DMS114 treated with DMSO at 0.1 percent for 48 hours (cell line): ENCODE data around the gene CEP112.
"Not testable (repeated sequence)": the region's sequence is repeated elsewhere in the genome, so short reads cannot be mapped to it uniquely, and the experiment has no call there.

Experiments
- DNase-seq: peaks from one replicate; lab custom pipeline; 2025; ENCODE audit not compliant: unreplicated experiment; lab: John Stamatoyannopoulos, UW

The CEP112 gene

DNA sequence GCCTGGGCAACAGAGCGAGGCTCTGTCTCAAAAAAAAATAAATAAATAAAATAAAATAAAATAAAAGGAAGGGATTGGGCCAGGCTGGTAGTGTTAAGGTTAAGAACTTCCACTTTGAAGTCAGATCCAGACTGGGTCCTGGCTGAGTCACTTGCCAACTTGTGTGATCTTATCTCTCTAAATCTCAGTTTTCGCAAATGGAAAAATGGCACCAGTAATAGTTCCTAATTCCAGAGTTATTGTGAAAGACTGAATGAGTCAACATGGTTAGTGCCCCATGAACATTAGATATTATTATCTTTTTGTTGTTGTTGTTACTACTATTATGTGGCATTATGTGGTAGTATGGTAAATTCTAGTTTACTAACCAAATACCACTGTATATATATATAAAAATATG lies 442.5 kb downstream of the CEP112 start:
- DNase-seq, result no peak

DNA sequence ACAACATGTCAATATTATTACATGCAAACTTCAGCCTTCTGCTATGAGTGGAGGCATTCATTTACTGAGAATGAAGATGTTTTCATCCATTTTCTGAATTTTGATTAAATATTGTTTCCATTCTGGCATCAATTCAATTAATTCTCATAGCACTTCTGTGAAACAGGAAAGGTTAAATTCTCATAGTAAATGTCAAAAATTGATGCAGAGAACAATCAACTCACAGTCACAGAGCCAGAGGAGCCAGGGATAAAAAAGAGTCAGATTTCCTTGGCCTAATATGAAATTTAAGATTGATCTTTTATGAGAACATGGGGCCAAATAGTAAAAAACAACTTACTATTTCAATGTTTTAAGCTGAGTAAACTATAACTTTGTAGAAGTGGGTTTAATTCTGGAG lies 446.7 kb downstream of the CEP112 start:
- no peak for DNase-seq

DNA sequence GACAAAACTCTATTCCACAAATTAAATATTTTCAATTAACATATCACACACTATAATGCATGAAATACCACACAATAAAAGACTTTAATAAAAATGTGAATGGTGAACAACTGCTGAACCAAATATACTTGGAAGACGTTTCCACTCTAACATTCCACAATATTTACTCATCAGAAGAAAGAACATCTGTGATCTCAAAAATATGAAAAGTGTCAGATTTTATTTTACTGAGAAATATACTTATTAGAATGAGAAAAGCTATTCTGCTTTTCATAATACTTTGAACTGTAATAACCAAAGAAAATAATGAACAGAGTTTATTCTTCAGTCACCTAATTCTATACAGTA lies 448.7 kb downstream of the CEP112 start:
- DNase-seq, result no peak

DNA sequence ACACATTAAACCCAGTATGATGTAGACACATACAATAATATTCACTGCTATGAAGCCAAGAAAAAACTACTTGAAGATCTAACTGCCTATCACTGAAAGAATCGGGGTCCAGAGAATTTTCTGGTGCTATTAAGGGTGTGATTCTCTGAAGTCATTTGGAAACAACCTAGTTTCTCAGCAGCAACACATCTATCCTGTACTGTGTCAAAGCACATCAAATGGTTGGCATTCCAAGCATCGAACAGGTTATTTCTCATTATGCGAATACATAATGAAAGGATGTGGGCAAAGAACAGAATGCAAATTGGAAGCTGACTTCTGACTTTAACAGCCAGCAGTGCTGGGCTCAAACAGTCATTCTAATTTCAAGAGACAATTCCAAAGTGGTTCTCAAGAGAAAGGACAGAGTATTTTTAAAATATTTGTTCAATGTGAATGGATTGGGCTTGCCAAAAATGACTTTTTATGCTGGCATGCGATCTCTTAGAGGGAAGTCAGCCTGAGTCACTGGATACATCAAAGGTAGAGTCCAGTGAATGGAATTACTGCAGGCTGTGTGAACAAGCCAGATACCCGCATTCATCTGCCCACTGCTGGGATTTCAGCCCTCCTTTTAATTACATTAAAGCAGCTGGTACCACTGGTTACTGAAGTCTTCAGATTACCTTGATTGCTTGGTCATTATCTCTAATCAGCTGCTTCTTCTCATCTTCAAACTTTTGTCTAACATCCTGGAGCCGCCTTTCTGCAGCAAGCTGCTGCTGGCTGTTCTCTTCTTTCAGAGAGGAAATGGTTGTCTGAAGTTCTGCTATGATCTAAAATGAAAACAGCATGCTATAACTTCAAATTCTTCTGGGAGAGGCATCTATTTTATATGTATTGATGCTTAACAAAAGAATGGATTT lies 449.3 kb downstream of the CEP112 start:
- no peak for DNase-seq

DNA sequence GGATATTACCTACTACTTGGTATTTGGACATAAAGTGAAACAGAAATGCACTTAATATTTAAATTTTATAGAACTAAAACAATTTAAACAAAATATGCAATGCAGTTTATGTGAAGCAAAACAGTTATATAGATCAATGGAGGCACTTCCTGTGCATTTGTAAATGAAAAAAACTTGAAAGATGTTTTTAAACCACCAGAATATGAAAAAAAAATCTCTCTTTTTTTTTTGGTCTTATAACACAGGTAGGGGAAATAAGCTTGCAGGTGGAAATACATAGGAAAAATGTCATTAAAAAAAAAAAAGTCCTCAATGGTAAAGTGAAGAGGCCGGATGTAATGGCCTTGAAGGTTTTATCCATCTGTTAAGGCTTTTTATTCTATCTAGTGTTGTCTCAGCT lies 450.2 kb downstream of the CEP112 start:
- no peak for DNase-seq

DNA sequence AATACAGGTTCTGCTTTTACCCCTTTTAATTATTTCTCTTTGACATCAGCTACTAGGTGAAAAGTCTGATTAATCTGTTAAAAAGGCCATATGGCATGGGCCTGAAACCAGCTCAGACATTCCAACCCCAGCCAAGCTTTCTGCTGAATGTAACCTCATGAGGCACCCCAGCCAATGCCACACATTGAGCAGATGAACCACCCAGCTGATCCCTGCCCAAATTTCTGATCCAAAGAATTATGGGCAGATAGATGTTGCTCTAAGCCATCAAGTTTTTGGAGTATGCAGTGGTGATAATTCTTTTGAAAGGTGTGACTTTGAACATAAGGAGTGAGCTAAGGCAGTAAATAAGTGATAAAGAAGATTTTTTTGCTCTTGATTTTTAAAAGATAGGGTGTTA lies 452.9 kb downstream of the CEP112 start:
- no peak for DNase-seq

DNA sequence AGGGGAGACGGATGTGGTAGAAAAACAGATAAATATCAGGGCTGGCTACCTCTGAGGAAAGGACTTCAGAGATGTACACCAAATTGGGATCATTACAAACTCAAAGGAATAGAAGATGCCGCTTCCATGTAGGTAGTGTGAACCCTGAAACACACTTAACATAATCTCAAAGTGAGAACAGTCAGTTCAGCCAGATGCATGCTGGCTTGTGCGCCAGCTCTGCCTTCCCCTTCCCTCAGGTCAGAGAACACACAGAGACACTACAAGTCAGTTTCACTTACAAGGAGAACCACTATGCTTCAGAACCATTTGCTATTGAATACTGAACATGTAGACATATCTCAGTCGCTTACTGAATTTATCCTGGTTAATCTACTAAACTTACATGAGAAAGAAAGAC lies 454.5 kb downstream of the CEP112 start:
- no peak for DNase-seq

DNA sequence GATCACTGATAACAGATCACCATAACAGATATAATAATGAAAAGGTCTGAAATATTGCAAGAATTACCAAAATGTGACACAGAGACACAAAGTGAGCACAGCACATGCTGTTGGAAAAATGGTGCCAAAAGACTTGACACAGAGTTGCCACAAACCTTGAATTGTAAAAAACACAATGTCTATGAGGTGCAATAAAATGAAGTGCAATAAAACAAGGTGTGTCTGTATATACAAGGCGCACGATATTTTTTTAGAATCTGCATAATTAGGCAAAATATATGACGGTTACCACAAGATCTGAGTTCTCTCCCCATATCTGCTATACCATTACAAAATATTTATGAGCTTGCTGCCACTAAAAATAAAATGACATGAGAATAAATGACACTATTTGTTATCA lies 458.6 kb downstream of the CEP112 start:
- DNase-seq, result no peak

DNA sequence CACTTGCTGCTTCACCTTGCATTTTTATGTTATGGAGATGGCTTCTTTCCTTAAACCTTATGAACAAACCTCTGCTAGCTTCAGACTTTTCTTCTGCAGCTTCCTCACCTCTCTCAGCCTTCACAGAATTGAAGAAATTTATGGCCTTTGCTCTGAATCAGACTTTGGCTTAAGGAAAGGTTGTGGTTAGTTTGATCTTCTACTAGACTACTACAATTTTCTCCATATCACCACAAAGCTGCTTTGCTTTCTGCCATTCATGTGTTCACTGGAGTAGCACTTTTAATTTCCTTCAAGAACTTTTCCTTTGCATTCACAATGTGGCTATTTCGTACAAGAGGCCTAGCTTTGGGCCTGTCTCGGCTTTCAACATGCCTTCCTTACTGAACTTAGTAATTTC lies 459.3 kb downstream of the CEP112 start:
- DNase-seq, result not testable (repeated sequence)

DNA sequence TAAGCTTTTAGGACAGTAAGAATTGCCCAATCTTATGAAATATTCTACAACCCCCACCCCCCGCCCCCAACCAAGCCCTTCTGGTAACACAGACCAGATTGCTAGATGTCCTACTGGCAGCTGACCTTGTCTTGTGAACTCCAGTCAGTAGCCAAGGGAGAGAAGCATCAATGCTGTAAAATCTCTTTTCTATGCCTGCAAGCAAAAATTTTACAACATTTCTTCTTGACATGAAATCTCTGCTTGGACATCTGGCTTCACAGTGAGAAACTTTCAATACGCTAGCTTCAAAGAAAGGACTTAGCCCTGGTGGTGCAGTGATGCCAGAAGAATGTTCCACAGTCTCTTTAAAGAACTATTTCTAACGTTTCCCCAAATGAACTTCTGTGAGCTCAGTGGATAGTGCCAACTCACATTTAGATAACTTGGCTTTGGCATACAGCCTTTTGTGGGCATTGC lies 461.2 kb downstream of the CEP112 start:
- DNase-seq, result no peak

DNA sequence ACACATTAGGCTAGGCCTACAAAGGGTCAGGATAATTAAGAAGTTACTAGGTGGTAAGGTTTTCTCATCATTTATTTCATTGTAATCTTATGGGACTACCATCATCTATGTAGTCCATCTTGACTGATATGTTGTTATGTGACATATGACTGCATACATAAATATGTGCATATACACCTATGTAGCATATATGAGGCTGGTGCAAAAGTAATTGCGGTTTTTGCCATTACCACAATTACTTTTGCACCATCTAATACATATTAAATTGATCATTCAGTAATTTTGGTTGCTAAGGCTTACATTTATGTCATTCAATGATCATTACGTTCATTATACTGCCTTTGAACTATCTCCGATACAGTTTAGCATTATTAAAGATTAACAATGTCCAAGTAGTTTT lies 462.7 kb downstream of the CEP112 start:
- no peak for DNase-seq

DNA sequence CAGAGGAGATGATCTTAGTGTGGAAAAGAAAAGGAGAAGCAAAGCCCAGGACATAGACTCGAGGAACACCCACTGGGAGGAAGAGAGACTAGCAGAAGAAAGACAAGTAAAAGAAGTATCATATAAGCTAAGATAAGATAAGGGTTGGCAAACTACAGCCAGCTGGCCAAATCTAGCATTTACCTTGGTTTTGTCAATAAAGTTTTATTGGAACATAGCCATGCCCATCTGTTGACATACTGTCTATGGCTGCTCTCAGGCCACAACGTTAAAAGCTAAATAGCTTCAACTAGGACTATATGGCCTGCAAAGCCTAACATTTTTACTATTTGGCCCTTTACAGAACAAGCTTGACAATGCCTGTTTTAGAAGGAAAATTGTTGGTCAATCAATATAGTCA lies 464.1 kb downstream of the CEP112 start:
- DNase-seq, result no peak

DNA sequence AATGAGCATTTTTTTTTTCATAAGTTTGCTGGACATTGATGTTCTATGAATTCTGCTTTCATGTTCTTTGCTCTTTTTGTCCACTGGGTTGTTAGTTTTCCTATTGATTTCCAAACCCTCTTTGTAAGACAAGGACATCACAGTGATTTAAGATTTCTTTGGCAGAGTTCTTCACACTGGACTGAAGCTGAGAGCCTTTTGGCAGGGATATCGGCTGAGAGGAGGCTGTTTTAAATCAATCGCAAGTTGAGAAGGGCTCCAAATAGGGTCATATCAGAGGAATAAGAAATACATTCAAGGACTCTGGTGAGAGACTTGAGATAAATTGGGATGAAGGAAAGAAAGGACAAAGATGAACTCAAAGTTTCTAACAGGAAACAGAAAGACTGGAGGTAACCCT lies 464.7 kb downstream of the CEP112 start:
- DNase-seq, result no peak

DNA sequence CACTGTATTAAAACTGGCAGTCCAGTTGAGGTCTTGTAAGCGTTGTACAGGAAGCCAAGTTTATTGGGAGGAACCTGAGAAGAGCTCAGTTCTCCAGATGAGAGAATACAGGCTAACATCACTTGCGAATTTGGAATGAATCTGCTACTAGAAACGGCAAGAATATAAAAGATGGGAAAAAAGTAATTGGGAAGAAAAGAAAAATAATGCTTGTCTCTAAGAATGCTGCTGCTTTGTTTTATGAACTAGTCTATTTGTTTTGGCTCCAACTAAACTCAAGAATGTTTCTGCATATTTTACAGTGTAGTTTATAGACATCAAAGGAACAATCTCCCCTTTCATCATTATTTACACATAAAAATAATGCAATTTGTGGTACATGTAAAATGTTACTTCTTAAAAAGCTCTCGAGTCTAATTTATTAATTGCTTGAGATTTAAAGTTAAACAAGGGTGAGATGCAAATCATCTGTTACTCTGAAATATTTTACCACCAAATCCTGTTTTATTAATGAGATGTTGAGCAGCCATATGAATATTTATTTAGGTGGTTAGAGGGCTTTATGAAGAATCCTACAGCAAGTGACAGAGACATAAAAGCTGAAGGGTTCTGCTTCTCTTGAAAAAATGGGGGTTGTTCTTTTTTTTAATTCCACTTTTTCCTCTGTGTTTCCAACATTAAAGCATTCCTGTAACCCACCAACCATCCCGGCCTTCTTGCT lies 468.3 kb downstream of the CEP112 start:
- no peak for DNase-seq

DNA sequence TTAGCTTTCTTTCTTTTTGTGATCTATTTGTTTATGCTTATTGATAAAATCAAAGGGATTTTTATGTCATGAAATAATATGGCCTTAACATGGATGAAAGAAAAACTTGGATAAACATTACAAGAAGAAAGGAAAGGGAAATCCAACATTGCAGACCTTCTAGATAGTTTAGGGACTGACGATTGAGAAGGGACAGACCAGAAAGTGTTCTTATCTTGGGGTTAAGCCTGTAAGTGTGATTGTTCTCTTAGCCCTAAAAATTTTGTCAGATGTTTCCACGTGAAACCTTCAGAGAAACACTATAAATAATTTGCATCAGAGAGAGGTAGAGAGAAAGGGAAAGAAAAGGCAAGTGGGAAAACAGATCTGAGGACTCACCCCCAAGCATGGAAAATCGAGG lies 473.3 kb downstream of the CEP112 start:
- no peak for DNase-seq

DNA sequence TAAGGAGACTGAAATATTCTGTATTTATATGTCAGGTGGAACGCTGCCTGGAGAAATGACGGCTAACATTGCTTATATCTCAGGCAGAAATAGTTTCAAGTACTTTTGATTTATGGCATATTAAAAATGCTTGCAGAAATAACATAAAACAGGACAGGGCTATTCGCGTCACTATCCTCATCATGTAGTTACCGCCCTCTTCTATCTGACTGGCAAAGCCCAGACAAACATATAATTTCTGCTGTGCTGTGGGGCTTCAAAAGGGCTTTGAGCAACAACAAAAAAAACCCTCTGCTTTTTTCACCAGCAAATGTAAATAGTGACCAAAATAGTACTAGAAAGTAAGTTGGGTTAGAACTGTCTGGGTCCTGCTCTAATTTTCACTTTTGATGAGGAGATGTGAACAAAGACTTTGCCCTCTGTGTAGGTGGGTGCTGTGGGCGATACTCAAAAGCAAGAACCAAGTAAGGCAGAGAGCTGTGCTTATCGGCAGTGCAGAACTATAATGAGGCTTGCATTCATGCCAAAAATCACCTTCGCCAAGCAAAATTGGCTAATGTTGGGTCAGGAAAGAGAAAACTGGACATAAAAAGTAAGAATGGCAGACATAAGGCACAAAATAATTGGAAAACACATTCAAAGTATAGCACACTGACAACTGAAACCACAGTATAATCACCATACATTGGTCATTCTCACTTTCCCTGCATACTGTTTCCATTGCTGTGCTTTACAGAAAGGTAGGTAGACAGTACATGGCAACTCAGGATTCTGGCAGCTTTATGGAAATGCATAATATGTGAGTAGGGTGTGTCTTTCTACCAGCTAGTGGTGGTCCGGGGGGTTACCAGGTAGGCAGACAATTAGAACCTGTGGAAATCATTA lies 479.3 kb downstream of the CEP112 start:
- no peak for DNase-seq

DNA sequence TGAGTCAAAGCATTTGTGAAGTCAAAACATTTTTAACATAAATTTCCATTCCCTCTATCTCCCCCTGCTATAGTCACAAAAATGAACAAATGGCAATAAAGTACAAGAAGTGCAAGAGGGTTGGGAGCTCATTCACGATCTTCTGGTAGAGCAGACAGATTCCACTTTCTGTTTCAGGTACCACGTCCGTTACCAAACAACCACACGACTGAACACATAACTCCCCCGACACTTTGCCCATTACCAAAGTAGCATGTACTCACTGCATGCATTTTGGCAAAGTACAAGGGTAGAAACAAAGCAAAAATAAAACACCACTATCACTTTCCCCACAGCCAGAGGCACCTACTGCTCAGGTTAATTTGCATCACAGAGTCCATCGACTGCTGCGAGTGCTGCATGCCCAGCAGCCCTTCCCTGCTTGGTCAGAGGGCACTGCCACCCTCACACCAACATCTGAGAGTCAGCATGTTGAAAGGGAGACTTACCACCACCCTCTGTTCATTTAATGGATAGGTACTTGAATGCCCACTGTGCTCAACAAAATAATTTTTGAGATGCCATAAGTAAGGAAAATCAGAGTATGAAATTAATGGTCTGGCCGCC lies 480.2 kb downstream of the CEP112 start:
- DNase-seq, result no peak

DNA sequence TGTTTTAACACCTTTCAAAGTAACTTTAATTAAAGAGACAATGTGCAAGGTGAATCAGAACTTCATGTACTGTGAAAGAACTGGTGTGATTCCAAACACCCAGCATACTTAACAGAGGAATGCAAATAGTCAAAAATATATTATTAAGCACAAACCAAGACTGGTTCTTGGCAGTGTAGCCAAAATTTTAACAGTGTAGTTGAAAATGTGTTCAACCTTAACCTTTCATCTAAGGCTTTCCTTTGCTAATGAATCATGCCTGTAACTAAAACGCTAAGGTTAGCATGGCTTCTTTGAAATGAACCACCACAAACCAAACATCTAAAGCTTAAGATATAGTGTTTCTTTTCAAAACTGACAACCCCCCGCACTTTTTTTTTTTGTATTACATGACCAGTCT lies 484.2 kb downstream of the CEP112 start:
- DNase-seq, result no peak

DNA sequence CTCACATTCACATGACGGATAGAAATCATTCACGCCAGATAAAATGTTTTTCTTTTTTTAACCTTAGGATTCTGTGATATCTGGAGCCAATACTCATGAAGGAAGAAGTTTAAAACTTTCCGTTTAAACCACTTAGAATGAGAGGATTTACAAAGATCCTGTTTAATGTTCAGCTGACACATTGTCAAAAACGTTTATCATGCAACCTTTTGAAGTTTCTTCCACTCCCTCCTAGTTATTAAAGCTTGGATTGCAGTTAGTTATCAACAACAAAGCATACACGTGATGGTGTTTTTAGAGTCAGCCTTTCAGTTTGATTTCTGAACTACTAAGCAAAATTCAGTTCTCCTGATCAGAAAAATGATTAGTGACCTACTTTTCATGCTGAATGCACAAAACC lies 487.2 kb downstream of the CEP112 start:
- DNase-seq, result no peak

DNA sequence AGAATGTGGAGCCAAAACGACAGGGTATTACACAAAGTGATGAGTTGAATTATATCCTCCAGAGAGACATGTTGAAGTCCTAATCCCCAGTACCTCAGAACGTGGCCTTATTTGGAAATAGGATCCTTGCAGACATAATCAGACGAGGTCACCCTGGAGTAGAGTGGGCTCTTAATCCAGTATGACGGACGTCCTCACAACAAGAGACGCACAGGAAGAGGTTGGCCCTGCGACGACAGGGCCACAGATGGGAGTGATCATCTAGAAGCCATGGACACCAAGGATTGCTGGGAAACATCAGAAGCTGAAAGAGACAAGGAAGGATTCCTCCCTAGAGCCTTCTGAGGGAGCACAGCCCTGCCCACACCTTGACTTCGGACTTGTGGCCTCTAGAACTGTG lies 488.0 kb downstream of the CEP112 start:
- no peak for DNase-seq

DNA sequence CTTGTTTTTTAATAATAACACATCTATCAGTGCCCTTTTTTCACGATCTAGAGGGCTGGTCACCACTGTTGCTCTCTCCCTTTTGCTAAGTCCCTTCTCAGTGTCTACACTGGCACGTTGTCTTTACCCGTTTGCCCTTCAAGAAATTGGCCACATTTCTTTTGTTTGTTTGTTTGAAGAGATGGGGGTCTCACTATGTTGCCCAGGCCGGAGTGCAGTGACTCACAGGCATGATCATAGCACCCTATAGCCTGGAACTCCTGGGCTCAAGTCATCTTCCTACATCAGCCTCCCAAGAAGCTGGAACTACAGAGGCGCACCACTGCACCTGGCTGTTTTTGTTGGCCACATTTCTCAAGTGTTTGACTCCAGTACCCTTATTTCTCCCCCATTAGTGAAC lies 492.5 kb downstream of the CEP112 start:
- no peak for DNase-seq
